Measurements from ENCODE around the gene MTMR2. TPM values are rescaled to one million over a fixed set of nuclear protein-coding genes. Genes with fewer than 3 reads are reported as not detected.

Gene MTMR2
- total RNA-seq, 1 donor from 2014 or later: 15.0 TPM

- peaks cover 1% of the 10 kb centered on the region for H3K36me3 ChIP-seq (ENCODE audit: control insufficient read depth, insufficient read depth, low read length)
- DNase-seq (ENCODE audit: low read depth) (peak; percentile 73), FAIRE-seq (no peak)
- no peak overlapping the region for H3K4me3 ChIP-seq (ENCODE audit: low read depth, low read length)
- H3K27me3 ChIP-seq (ENCODE audit: control insufficient read depth, insufficient read depth, low read length): no peaks in the 10 kb centered on the region
- TF ChIP-seq, protein P1, sequence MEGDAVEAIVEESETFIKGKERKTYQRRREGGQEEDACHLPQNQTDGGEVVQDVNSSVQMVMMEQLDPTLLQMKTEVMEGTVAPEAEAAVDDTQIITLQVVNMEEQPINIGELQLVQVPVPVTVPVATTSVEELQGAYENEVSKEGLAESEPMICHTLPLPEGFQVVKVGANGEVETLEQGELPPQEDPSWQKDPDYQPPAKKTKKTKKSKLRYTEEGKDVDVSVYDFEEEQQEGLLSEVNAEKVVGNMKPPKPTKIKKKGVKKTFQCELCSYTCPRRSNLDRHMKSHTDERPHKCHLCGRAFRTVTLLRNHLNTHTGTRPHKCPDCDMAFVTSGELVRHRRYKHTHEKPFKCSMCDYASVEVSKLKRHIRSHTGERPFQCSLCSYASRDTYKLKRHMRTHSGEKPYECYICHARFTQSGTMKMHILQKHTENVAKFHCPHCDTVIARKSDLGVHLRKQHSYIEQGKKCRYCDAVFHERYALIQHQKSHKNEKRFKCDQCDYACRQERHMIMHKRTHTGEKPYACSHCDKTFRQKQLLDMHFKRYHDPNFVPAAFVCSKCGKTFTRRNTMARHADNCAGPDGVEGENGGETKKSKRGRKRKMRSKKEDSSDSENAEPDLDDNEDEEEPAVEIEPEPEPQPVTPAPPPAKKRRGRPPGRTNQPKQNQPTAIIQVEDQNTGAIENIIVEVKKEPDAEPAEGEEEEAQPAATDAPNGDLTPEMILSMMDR (IDR thresholded peaks at IDR 0.05; ENCODE audit: insufficient read depth, low read length, severe bottlenecking): peak; percentile 77
Observed at GRCh38 chr11:95835768-95836488, 88.0 kb downstream of the MTMR2 start.

DNA sequence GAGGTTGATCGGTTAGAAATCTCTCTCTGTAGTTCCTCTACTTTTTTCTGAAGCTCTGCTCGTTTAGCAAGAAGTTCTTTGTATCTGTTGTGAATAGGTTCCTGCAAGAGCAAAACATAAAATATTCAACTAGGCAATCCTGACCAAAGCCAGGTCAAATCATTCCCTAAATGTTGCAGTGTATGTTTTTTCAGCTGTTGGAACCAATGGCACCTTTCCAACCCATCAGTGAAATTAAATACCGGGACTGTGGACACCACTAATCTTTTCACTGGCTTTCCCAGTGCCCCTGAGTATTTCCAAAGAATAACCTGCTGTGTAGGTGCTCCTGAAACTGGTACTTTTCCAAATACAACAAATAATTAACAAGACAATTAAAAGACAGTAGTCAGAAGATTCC, 88.6 kb downstream of the MTMR2 start:
- DNase-seq (ENCODE audit: low read depth): no peak
- TF ChIP-seq, protein P1 (IDR thresholded peaks at IDR 0.05; ENCODE audit: insufficient read depth, low read length, severe bottlenecking): no peak
- FAIRE-seq: no peak
- Histone ChIP-seq H3K36me3 (ENCODE audit: control insufficient read depth, insufficient read depth, low read length) (peaks cover 1% of the 10 kb centered on the region), H3K27me3 (ENCODE audit: control insufficient read depth, insufficient read depth, low read length) (no peaks in the 10 kb centered on the region), H3K4me3 (ENCODE audit: low read depth, low read length) (no peak overlapping the region)

DNA sequence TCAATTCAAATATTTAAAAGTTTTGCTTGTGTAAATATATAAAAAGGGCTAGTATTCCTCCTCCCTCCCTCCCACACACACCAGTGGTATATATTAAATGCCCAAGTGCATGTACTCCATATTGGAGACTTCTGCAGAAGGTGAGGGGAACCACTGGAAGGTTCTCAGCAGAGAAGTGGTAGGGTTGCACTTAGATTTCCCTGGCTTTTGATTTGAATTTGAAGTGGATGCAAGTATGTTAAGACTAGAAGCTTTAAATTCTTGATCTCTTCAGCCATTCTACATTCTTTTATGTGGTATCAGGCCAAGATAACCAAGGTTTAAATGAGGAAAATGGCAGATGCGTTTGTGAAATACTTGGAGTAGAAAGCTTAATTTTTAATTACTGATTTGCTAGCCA, 90.5 kb downstream of the MTMR2 start:
- no peak for DNase-seq (ENCODE audit: low read depth)
- TF ChIP-seq, protein P1 (IDR thresholded peaks at IDR 0.05; ENCODE audit: insufficient read depth, low read length, severe bottlenecking): no peak
- no peak overlapping the region for H3K4me3 ChIP-seq (ENCODE audit: low read depth, low read length)
- H3K36me3 ChIP-seq (ENCODE audit: control insufficient read depth, insufficient read depth, low read length): peaks cover 1% of the 10 kb centered on the region
- no peaks in the 10 kb centered on the region for H3K27me3 ChIP-seq (ENCODE audit: control insufficient read depth, insufficient read depth, low read length)
- FAIRE-seq: no peak

DNA sequence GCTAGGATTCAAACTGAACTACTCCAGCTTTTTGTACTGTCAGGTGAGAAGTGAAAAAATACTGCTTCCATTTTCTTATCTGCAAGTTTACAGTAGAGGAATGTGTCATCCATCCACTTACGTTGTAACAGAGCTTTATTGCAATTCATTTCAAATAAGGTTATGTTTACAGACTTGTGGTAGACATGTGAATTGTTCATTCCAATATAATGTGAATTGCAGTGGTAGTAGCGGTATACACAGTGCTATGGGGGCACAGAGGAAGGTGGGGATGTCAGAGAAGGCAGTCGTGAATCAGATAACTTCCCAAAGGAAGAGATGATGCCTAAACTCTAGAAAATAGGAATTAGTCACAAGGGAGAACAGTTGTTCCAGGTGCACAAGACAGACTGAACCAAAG, 91.1 kb downstream of the MTMR2 start:
- Histone ChIP-seq H3K27me3 (ENCODE audit: control insufficient read depth, insufficient read depth, low read length) (no peaks in the 10 kb centered on the region), H3K4me3 (ENCODE audit: low read depth, low read length) (no peak overlapping the region), H3K36me3 (ENCODE audit: control insufficient read depth, insufficient read depth, low read length) (peaks cover 1% of the 10 kb centered on the region)
- DNase-seq (ENCODE audit: low read depth): peak; percentile 39
- FAIRE-seq: no peak
- TF ChIP-seq, protein P1 (IDR thresholded peaks at IDR 0.05; ENCODE audit: insufficient read depth, low read length, severe bottlenecking): no peak

DNA sequence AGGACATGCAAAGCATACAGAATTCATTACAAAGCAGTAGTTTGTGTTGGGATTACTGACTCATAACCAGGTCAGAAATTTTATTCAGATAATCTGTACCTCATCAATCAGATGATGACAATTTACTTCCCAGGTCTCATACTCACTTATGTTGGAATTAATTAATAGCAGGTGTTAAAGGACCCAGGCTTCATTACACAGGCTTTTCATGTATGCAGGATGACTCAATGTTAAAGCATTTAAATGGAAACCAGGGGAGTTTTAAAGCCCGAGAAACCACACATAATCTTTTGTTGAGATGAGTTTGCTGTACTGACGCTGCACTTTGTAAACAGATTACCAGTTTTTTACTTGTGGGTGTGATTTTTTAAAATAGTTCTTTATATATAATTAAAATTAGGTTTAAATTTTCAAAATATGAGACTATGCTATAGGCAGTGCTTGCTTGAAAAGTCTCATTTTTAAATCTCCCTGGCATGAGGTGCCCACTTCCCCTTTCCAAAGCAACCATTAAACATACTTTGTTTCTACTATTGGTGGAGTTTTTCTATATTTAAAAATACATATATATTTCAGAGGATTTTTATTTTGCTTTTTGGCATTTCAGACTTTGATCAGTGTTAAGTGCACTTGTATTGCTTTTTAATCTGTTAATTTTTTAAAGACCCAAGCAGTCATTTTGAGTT, 92.6 kb downstream of the MTMR2 start:
- Histone ChIP-seq H3K36me3 (ENCODE audit: control insufficient read depth, insufficient read depth, low read length) (peaks cover 1% of the 10 kb centered on the region), H3K27me3 (ENCODE audit: control insufficient read depth, insufficient read depth, low read length) (no peaks in the 10 kb centered on the region), H3K4me3 (ENCODE audit: low read depth, low read length) (no peak overlapping the region)
- FAIRE-seq (no peak), DNase-seq (ENCODE audit: low read depth) (peak; percentile 52)
- TF ChIP-seq, protein P1 (IDR thresholded peaks at IDR 0.05; ENCODE audit: insufficient read depth, low read length, severe bottlenecking): no peak
